HEK293 (cell line): ENCODE results near the gene PDYN.

ENCODE experiments used
- FEZF1 ChIP-seq: fragments of 450-650 bp; formaldehyde crosslinking; IDR thresholded peaks from 2 replicates; pipeline ENCODE4 v1.5.1; 2016; ENCODE audit warnings: missing biosample characterization, missing genetic modification characterization
- GLI2 ChIP-seq: fragments of 450-650 bp; formaldehyde crosslinking; IDR thresholded peaks from 2 replicates; pipeline ENCODE4; 2017; ENCODE audit warnings: missing biosample characterization, missing genetic modification characterization, low read depth, borderline replicate concordance
- GLI4 ChIP-seq: fragments of 450-650 bp; formaldehyde crosslinking; IDR thresholded peaks from 2 replicates; pipeline ENCODE4 v1.5.1; 2016; ENCODE audit warnings: missing biosample characterization, missing genetic modification characterization
- GLIS1 ChIP-seq: fragments of 450-650 bp; formaldehyde crosslinking; IDR thresholded peaks from 2 replicates; pipeline ENCODE4 v1.5.1; 2016; ENCODE audit warnings: missing biosample characterization, missing genetic modification characterization
- IKZF3 ChIP-seq: fragments of 450-650 bp; IDR thresholded peaks from 2 replicates; pipeline ENCODE4 v1.5.0; 2018; ENCODE audit warnings: missing biosample characterization, mild to moderate bottlenecking, missing genetic modification characterization, moderate library complexity
- KLF8 ChIP-seq: fragments of 450-650 bp; formaldehyde crosslinking; IDR thresholded peaks from 2 replicates; pipeline ENCODE4 v1.5.1; 2016; ENCODE audit warnings: missing biosample characterization, missing genetic modification characterization
- KLF9 ChIP-seq: fragments of 450-650 bp; formaldehyde crosslinking; IDR thresholded peaks from 2 replicates; pipeline ENCODE4 v1.5.1; 2016; ENCODE audit warnings: missing biosample characterization, missing genetic modification characterization, low read depth
- MEIS1 ChIP-seq: sonication (generic); formaldehyde crosslinking; IDR thresholded peaks from 2 replicates; pipeline ENCODE4 v1.8.1; 2022; ENCODE audit warnings: missing genetic modification reagents, mild to moderate bottlenecking, borderline replicate concordance
- REST ChIP-seq: fragments of 450-650 bp; formaldehyde crosslinking; IDR thresholded peaks from 2 replicates; pipeline ENCODE4 v1.5.1; 2016; ENCODE audit warnings: missing biosample characterization, missing genetic modification characterization
- ZBTB8A ChIP-seq: fragments of 450-650 bp; formaldehyde crosslinking; IDR thresholded peaks from 2 replicates; pipeline ENCODE4 v1.5.1; 2016; ENCODE audit warnings: missing biosample characterization, missing genetic modification characterization
- ZEB2 ChIP-seq: fragments of 450-650 bp; formaldehyde crosslinking; IDR thresholded peaks from 2 replicates; pipeline ENCODE4 v1.5.1; 2016; ENCODE audit warnings: missing biosample characterization, missing genetic modification characterization
- ZNF146 ChIP-seq: fragments of 450-650 bp; formaldehyde crosslinking; IDR thresholded peaks from 2 replicates; pipeline ENCODE4 v1.5.1; 2016; ENCODE audit warnings: missing biosample characterization, missing genetic modification characterization
- ZNF2 ChIP-seq: fragments of 450-650 bp; formaldehyde crosslinking; IDR thresholded peaks from 2 replicates; pipeline ENCODE4 v1.5.1; 2016; ENCODE audit warnings: missing biosample characterization, missing genetic modification characterization
- ZNF354C ChIP-seq: fragments of 450-650 bp; formaldehyde crosslinking; IDR thresholded peaks from 2 replicates; pipeline ENCODE4 v1.5.1; 2016; ENCODE audit warnings: missing biosample characterization, missing genetic modification characterization, low read depth, borderline replicate concordance
- ZNF488 ChIP-seq: fragments of 450-650 bp; formaldehyde crosslinking; IDR thresholded peaks from 2 replicates; pipeline ENCODE4 v1.5.1; 2016; ENCODE audit warnings: missing biosample characterization, missing genetic modification characterization
- ZNF571 ChIP-seq: fragments of 450-650 bp; formaldehyde crosslinking; IDR thresholded peaks from 2 replicates; pipeline ENCODE4 v1.5.0; 2017; ENCODE audit warnings: missing biosample characterization, missing genetic modification characterization
- ZNF585B ChIP-seq: fragments of 450-650 bp; formaldehyde crosslinking; IDR thresholded peaks from 2 replicates; pipeline ENCODE4 v1.5.1; 2016; ENCODE audit warnings: missing biosample characterization, missing genetic modification characterization
- ZNF596 ChIP-seq: fragments of 450-650 bp; IDR thresholded peaks from 2 replicates; pipeline ENCODE4 v1.5.0; 2018; ENCODE audit warnings: missing biosample characterization, mild to moderate bottlenecking, missing genetic modification characterization, moderate library complexity
- ZNF623 ChIP-seq: fragments of 450-650 bp; formaldehyde crosslinking; IDR thresholded peaks from 2 replicates; pipeline ENCODE4 v1.5.1; 2016; ENCODE audit warnings: missing biosample characterization, missing genetic modification characterization
- ZNF654 ChIP-seq: fragments of 450-650 bp; formaldehyde crosslinking; IDR thresholded peaks from 2 replicates; pipeline ENCODE4 v1.5.1; 2016; ENCODE audit warnings: low read depth, missing biosample characterization, missing genetic modification characterization
- ZNF747 ChIP-seq: fragments of 450-650 bp; formaldehyde crosslinking; IDR thresholded peaks from 2 replicates; pipeline ENCODE4 v1.5.1; 2016; ENCODE audit warnings: missing biosample characterization, missing genetic modification characterization
- ZNF830 ChIP-seq: fragments of 450-650 bp; IDR thresholded peaks from 2 replicates; pipeline ENCODE4 v1.5.0; 2018; ENCODE audit warnings: missing biosample characterization, missing genetic modification characterization, low read depth, mild to moderate bottlenecking, moderate library complexity
- TF ChIP-seq, protein P1 (sequence below): fragments of 450-650 bp; formaldehyde crosslinking; conservative IDR thresholded peaks from 2 replicates; pipeline ENCODE4 v1.5.1; 2016; ENCODE audit warnings: low read depth, missing biosample characterization, missing genetic modification characterization
- TF ChIP-seq, protein P2 (sequence below): fragments of 450-650 bp; formaldehyde crosslinking; IDR thresholded peaks from 2 replicates; pipeline ENCODE4 v1.5.1; 2016; ENCODE audit warnings: missing biosample characterization, missing genetic modification characterization, low read depth
- TF ChIP-seq, protein P3 (sequence below): fragments of 450-650 bp; formaldehyde crosslinking; IDR thresholded peaks from 2 replicates; pipeline ENCODE4 v1.5.1; 2016; ENCODE audit warnings: missing biosample characterization, missing genetic modification characterization

PDYN gene

DNA sequence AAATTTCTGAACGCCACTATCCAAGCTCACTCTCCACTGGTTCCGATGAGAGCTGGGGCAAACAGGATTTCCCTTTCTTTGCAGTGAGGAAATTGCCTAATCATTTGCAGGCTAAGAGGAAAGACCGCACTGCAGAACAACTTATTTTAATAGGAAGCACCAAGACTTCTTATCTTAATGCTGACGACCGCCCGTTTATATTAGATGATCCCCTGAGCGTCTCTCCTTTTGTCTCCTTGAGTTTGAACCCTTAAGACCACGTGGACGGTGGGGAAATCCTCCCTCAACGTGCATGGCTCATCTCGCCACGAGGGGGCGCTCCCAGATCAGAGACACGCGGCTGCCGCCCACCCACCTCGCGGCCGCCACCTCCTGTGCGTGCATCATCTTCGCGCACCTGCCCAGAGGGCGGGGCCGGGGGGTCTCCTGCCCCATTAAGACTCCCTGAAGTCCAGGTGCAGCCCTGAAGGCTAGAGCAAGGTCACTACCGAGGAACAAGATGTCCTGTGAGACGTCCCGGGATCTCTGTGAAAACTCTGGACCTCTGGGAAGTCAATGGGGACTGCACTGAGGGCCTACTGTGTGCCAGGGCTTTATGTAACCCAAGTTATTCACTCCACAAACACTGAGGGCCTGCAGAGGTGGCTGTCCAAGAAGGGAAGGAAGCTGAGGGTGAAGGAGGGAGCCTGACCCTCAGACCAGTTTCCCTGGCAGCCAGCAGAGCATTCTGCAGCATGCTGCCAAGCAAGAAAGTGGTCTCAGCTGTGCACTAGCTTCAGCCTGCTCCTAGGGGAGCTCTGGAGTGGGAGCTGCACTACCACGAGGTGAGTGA is 28.1 kb downstream of the PDYN start (continued):
- TF ChIP-seq, protein P1, sequence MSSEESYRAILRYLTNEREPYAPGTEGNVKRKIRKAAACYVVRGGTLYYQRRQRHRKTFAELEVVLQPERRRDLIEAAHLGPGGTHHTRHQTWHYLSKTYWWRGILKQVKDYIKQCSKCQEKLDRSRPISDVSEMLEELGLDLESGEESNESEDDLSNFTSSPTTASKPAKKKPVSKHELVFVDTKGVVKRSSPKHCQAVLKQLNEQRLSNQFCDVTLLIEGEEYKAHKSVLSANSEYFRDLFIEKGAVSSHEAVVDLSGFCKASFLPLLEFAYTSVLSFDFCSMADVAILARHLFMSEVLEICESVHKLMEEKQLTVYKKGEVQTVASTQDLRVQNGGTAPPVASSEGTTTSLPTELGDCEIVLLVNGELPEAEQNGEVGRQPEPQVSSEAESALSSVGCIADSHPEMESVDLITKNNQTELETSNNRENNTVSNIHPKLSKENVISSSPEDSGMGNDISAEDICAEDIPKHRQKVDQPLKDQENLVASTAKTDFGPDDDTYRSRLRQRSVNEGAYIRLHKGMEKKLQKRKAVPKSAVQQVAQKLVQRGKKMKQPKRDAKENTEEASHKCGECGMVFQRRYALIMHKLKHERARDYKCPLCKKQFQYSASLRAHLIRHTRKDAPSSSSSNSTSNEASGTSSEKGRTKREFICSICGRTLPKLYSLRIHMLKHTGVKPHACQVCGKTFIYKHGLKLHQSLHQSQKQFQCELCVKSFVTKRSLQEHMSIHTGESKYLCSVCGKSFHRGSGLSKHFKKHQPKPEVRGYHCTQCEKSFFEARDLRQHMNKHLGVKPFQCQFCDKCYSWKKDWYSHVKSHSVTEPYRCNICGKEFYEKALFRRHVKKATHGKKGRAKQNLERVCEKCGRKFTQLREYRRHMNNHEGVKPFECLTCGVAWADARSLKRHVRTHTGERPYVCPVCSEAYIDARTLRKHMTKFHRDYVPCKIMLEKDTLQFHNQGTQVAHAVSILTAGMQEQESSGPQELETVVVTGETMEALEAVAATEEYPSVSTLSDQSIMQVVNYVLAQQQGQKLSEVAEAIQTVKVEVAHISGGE (tag by site-specific recombination): no peak
- no peak for TF ChIP-seq ZNF585B (tag by site-specific recombination)
- TF ChIP-seq, protein P2, sequence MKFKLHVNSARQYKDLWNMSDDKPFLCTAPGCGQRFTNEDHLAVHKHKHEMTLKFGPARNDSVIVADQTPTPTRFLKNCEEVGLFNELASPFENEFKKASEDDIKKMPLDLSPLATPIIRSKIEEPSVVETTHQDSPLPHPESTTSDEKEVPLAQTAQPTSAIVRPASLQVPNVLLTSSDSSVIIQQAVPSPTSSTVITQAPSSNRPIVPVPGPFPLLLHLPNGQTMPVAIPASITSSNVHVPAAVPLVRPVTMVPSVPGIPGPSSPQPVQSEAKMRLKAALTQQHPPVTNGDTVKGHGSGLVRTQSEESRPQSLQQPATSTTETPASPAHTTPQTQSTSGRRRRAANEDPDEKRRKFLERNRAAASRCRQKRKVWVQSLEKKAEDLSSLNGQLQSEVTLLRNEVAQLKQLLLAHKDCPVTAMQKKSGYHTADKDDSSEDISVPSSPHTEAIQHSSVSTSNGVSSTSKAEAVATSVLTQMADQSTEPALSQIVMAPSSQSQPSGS (tag by site-specific recombination): no peak
- peak; percentile 55; the same call in 1 of the 2 replicates for TF ChIP-seq GLIS1 (tag by site-specific recombination)
- no peak for TF ChIP-seq ZNF623 (tag by site-specific recombination)
- no peak for TF ChIP-seq FEZF1 (tag by site-specific recombination)
- TF ChIP-seq ZBTB8A (tag by site-specific recombination): no peak
- TF ChIP-seq ZNF596: no peak
- no peak for TF ChIP-seq ZNF830 (tag by site-specific recombination)
- no peak for TF ChIP-seq GLI2
- TF ChIP-seq ZNF747 (tag by site-specific recombination): no peak
- TF ChIP-seq KLF9 (tag by site-specific recombination): peak; percentile 36; the same call in 1 of the 2 replicates
- TF ChIP-seq REST: no peak
- TF ChIP-seq MEIS1 (CRISPR knock-in tag): no peak
- peak; percentile 92 for TF ChIP-seq ZNF654
- TF ChIP-seq, protein P3, sequence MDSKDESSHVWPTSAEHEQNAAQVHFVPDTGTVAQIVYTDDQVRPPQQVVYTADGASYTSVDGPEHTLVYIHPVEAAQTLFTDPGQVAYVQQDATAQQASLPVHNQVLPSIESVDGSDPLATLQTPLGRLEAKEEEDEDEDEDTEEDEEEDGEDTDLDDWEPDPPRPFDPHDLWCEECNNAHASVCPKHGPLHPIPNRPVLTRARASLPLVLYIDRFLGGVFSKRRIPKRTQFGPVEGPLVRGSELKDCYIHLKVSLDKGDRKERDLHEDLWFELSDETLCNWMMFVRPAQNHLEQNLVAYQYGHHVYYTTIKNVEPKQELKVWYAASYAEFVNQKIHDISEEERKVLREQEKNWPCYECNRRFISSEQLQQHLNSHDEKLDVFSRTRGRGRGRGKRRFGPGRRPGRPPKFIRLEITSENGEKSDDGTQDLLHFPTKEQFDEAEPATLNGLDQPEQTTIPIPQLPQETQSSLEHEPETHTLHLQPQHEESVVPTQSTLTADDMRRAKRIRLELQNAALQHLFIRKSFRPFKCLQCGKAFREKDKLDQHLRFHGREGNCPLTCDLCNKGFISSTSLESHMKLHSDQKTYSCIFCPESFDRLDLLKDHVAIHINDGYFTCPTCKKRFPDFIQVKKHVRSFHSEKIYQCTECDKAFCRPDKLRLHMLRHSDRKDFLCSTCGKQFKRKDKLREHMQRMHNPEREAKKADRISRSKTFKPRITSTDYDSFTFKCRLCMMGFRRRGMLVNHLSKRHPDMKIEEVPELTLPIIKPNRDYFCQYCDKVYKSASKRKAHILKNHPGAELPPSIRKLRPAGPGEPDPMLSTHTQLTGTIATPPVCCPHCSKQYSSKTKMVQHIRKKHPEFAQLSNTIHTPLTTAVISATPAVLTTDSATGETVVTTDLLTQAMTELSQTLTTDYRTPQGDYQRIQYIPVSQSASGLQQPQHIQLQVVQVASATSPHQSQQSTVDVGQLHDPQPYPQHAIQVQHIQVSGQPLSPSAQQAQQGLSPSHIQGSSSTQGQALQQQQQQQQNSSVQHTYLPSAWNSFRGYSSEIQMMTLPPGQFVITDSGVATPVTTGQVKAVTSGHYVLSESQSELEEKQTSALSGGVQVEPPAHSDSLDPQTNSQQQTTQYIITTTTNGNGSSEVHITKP: no peak
- TF ChIP-seq ZNF2 (tag by site-specific recombination): peak; percentile 38; the same call in 1 of the 2 replicates
- TF ChIP-seq ZNF354C (tag by site-specific recombination): no peak
- TF ChIP-seq ZNF146 (tag by site-specific recombination): no peak
- peak; percentile 74 for TF ChIP-seq ZEB2 (tag by site-specific recombination)
- TF ChIP-seq IKZF3 (tag by site-specific recombination): no peak
- TF ChIP-seq ZNF571: no peak
- TF ChIP-seq ZNF488: no peak
- no peak for TF ChIP-seq GLI4 (tag by site-specific recombination)
- TF ChIP-seq KLF8 (tag by site-specific recombination): 0 out of 2 replicates have a peak, but pooled peaks have one; percentile 41
